GM12878 (cell line): ENCODE measurements around the gene FLT4.

Source experiments
- CTCF ChIP-seq, 3 experiments: IDR thresholded peaks in 2 of 3; conservative IDR thresholded peaks in 1 of 3; 2 replicates each; pipeline ENCODE4 v1.5.1; 2011; ENCODE audit warnings: low read depth in 3 of 3, low read length in 3 of 3, mild to moderate bottlenecking in 3 of 3, control low read depth in 2 of 3, moderate library complexity in 2 of 3, inconsistent platforms in 1 of 3, mixed read lengths in 1 of 3; ENCODE audit not compliant: control insufficient read depth in 2 of 3, insufficient read depth in 1 of 3; ENCODE audit errors: extremely low read depth in 1 of 3
- TCF3 ChIP-seq: IDR thresholded peaks from 2 replicates; pipeline ENCODE4 v1.6.1; 2012; ENCODE audit warnings: low read depth, mild to moderate bottlenecking, low read length, borderline replicate concordance; ENCODE audit not compliant: insufficient read depth

DNA sequence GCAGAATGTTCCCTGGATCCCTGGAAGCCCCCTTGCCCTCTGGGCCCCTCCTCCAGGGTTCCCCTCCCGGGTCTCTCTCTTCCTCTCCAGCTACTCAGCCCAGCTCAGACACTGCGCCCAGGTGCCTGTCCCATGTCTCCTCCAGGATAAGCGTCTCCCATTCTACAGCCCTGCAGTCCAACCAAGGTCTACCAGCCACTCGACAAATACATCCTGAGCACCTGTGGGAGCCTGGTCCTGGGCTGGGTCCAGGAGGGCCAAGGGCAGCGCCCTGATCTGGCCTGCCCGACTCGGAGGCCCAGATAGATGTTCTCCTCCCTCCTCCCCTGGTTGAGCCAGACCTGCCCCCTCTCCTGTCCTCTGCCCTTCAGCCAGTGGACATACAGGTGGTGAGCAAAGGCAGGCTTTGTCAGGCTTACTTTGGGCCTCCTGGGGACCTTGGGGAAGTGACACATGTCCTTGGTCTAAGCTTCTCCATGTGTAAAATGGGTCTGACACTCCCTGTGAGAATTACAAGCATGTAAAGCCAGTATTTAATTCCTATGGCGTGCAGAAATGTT is 1.4 kb downstream of the FLT4 start:
- TF ChIP-seq TCF3 (no peak), CTCF (IDR thresholded peaks at IDR 0.05 in 2 of 3, conservative IDR thresholded peaks at IDR 0.05 in 1 of 3; ENCODE audit: control insufficient read depth in 2 of 3, extremely low read depth in 1 of 3, insufficient read depth in 1 of 3, low read depth in 3 of 3, low read length in 3 of 3) (no peak)
